AG08395 (cell line): Measurements from ENCODE around the gene KIAA0319L.

ENCODE experiments used
- DNase-seq: peaks from one replicate; pipeline ENCODE4 v3.0.0; 2012; ENCODE audit warnings: mixed read lengths, low spot score

Gene KIAA0319L

DNA sequence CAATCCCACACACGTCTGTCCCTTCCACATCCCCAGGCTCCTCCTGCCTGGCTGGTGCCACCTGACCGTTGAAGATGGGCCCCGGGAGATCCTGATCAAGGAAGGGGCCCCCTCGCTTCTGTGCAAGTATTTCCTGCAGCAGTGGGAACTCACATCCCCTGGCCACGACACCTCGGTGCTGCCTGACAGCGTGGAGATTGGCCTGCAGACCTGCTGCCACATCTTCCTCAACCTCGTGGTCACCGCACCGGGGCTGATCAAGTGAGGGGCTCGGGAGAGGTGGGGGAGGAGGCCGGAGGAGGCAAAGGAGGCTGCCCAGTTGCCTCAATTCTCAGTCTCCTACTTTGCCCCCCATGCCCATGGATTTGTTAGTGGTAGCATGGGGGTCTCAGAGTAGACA is 6.0 kb upstream of the KIAA0319L start:
- no peak for DNase-seq

DNA sequence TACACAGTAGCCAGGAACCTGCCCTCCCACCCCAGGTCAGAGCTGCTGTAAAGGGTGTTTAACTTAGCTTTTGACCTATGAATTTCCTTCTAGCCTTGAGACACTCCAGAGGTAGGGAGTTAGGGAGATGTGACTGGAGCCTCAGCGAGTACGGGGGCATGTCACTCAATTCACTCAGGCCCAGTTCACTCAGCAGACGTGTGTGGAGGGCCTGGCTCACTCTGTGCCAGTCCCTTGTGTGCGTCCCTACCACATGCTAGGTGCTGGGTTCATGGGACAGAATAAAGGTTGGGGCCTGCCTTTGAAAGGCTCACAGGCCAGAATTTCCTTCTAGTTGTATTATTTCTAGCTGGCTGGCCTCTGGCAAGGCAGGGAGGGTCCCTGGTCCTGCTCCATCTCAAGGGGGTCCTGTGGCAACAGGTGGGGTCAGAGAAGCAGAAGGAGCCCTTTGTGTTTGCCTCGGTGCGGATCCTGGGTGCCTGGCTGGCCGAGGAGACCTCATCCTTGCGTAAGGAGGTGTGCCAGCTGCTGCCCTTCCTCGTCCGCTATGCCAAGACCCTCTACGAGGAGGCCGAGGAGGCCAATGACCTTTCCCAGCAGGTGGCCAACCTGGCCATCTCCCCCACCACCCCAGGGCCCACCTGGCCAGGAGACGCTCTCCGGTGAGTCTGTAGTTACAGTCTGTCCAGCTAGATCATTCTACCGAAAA is 4.9 kb upstream of the KIAA0319L start:
- no peak for DNase-seq

DNA sequence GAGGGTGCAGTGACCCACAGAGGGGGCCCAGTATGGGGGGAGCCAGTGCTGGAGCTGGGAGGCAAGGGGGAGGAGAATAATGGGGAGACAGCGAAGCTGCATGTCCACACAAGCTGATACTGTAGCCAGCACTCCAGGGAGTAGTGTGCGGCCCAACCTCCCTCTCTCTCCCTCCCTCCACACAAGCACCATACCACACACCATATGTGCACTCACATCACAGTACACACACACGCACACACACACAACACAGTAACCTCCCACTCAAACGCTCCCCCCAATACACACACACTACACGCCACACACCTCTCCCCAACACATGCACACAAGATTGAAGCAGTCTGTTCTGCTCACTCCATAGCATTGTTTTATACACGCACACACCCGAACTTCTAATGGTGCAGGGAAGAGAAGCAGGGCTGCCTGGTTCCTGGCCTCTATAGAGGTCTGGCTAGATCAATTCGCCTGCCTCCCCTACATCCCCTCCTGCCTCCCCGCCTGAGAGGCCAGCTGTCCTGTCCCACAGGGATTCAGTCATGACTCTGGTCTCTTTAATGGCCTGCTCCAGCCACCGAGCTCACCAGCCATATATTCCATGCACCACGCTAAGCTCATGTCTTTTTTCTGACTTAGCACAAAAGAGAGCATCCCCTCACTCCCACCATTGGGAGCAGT is 4.2 kb upstream of the KIAA0319L start:
- no peak for DNase-seq

DNA sequence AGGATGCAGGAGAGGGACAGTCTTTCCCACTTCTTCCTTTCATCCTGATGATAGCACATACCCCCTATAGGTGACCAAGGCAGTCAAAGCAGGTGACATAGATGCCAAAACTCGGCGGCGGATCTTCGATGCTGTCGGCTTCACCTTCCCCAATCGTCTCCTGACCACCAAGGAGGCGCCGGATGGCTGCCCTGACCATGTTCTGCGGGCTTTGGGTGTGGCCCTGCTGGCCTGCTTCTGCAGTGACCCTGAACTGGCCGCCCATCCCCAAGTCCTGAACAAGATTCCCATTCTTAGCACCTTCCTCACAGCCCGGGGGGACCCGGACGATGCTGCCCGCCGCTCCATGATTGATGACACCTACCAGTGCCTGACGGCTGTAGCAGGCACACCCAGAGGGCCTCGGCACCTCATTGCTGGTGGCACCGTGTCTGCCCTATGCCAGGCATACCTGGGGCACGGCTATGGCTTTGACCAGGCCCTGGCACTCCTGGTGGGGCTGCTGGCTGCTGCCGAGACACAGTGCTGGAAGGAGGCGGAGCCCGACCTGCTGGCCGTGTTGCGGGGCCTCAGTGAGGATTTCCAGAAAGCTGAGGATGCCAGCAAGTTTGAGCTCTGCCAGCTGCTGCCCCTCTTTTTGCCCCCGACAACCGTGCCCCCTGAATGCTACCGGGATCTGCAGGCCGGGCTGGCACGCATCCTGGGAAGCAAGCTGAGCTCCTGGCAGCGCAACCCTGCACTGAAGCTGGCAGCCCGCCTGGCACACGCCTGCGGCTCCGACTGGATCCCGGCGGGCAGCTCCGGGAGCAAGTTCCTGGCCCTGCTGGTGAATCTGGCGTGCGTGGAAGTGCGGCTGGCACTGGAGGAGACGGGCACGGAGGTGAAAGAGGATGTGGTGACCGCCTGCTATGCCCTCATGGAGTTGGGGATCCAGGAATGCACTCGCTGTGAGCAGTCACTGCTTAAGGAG is 3.3 kb upstream of the KIAA0319L start:
- DNase-seq, result no peak

DNA sequence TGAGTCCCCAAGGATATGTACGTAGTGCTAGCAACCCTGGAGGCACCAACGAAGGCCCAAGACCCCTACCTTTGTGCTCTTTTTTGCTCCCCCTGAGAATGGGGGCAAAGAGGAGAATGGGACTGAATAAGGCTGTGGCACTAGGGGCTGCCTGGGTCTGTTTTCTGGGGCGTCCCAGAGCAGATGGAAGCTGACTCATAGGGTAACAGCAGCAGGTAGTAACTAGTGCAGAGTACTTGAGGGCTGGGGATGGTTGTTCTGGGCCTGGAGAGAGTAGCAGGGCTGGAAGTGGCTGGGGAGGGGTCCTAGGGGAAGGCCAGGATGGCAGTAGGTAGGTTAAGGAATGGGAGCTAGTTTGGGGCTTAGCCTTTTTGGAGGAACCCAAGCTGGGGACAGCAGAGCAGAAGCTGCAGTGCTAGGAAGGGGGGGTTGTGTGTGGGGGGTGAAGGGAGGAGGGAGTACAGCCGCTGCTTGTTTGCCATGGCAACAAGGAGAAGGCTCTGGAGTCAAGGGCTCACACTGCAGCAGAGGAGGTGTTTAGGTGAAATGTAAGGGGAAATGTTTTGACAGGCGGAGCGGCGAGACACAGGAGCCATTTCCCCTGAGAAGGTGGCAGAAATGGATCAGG is 2.2 kb upstream of the KIAA0319L start:
- no peak for DNase-seq

GRCh38 chr1:35558374-35559316 is 1.4 kb upstream of the KIAA0319L start:
- no peak for DNase-seq

GRCh38 chr1:35557611-35558373 is 589 bp upstream of the KIAA0319L start, which contains the start of gene NCDN:
TSS of gene NCDN (plus strand) at chr1:35557799. CDS start at chr1:35558191, 392 bp downstream.
- peak; percentile 98 for DNase-seq

DNA sequence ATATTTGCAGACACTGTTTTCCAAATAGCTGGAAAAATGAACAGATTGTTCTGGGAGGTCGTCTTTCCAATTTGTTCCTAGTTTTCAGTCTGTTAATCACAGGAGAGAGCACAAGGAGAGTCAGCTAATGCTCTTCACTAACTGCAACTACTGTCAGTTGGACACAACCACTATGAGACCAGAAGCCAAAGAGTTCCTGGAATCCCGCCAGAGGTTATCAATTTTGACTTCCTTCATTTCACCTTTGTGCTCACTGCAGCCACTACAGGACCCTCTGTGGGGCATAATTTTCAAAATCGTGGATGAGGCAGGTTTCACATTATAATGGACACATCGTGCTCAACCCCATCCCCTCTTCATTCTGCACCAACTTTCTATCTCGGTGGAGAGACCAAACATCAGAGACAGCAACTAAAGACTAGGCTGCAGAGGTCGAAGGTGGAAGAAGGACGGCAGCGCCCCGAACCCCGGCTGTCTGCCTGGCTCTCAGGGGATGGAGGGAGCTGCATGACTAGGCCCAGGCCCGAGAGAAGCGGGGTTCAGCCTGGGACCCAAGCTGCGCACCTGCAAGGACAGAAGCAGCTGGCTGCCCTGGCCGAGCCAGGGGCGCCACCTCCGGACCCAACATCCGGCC is 602 bp downstream of the KIAA0319L start:
- DNase-seq, result no peak

DNA sequence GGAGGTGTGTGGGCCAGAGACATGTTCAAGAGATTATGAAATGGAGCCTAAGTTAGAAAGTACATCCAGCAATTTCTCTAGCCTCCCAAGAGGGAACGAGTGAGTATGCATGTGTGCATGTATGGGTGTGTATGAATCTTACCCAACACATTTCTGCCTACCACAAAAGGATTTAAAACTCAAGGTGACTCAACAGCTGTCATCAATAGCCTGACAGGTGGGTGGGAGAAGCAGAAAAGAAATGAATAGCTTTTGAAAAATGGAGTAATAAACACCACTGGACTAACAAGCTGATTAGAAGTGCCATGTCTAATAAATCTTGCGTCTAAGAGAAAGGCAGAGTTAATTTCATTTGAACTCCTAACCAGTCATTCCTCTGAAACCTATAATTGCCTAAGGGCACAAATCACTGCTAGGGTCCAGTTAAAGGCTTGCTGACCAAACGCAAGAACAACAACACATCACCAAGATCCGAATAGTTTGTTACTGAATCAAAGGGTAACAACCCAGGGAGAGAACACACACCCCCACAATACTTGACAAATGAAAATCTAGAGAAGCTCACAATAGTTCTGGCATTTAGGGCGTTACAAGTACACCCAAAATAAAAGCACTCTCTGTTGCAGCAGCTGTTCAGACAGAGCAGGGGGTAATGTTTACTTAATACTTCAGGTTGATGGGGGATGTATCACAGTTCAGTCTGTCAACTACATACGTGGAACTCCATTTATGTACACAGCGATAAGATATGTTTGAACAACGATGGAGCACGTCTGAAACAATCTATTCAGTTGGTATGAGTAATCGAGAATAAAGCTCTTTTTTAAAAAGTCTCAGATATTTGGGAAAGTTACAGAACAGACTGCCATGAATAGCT is 1.4 kb downstream of the KIAA0319L start:
- no peak for DNase-seq

DNA sequence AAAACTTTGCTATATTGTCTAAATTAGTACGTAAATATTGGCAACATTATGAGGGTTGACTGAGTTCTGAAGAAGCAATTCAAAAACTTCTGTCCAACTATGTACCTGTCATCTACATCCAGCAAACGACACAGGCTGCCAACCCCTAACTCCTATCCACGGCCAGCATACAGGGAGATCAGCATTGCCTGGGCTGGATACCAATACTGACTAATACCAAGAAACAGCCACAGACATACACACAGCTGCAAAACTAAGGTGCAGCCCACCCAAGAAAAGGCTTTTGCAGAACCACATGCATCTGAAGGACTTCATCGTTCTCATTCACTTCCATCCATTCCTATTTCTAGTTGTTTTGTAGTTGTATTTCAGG is 2.0 kb downstream of the KIAA0319L start:
- no peak for DNase-seq

- DNase-seq, result no peak
Observed at GRCh38 chr1:35554266-35555211, 2.7 kb downstream of the KIAA0319L start.

- DNase-seq, result no peak
Observed at GRCh38 chr1:35553851-35554250, 3.4 kb downstream of the KIAA0319L start.

GRCh38 chr1:35546614-35547013 is 10.6 kb downstream of the KIAA0319L start:
- no peak for DNase-seq

GRCh38 chr1:35544976-35545375 is 12.2 kb downstream of the KIAA0319L start:
- peak; percentile 50 for DNase-seq

- DNase-seq, result peak; percentile 61
Observed at GRCh38 chr1:35539824-35540261, 17.4 kb downstream of the KIAA0319L start.

- DNase-seq, result peak; percentile 29
Observed at GRCh38 chr1:35539073-35539823, 18.0 kb downstream of the KIAA0319L start.

- no peak for DNase-seq
Observed at GRCh38 chr1:35537806-35538205, 19.4 kb downstream of the KIAA0319L start.
